Suprapubic skin (tissue), 4 donors: Measurements from ENCODE around the gene CDK5RAP3.

Experiments used
- CTCF ChIP-seq, 2 donors: fragments of 200-600 bp in 1 of 2; fragments of 450-650 bp in 1 of 2; sonication (generic) in 1 of 2; IDR thresholded peaks; one replicate each; pipeline ENCODE4 v1.5.1; 2016 to 2019; ENCODE audit warnings: antibody characterized with exemption in 2 of 2, mild to moderate bottlenecking in 1 of 2, moderate library complexity in 1 of 2
- EP300 ChIP-seq: sonication (generic); formaldehyde crosslinking; IDR thresholded peaks from one replicate; pipeline ENCODE4 v1.6.1; 2017; ENCODE audit warnings: antibody characterized with exemption
- POLR2A ChIP-seq, 2 donors: fragments of 450-650 bp; IDR thresholded peaks; one replicate each; pipeline ENCODE4 v1.6.1; 2017; ENCODE audit warnings: antibody characterized with exemption in 2 of 2, mild to moderate bottlenecking in 2 of 2, moderate library complexity in 2 of 2
- POLR2AphosphoS5 ChIP-seq, 3 donors: sonication (generic); formaldehyde crosslinking; IDR thresholded peaks; one replicate each; pipeline ENCODE4 v1.6.1; 2017; ENCODE audit warnings: antibody characterized with exemption in 3 of 3

DNA sequence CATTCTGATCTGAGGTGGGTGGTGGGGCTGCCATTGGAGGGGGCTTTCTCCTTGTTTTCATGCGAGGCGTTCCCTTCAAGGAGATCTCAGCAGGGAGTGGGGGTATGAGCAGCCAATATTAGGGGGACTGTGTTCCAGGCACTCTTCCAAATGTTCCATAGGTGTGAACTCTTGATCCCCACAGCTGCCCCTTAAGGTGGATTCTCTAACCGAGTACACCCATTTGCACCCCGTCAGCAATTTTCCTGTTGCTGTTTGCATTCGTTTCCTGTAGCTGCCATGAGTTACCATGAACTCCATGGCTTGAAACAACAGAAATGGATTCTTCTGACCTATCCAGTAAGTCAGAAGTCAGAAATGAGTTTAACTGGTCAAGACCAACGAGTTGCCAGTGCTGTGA is 9.5 kb upstream of the CDK5RAP3 start:
- TF ChIP-seq POLR2A (IDR thresholded peaks at IDR 0.05) (no peak), CTCF (IDR thresholded peaks at IDR 0.05) (no peak), EP300 (no peak), POLR2AphosphoS5 (IDR thresholded peaks at IDR 0.05) (no peak)
